K562 (cell line): Measurements from ENCODE around the gene TICAM1. TPM values are rescaled to one million over a fixed set of nuclear protein-coding genes. Genes with fewer than 3 reads are reported as not detected.
A peak's percentile ranks its signal among the peaks of the same experiment; 100 is the strongest.

Source experiments
- ATAC-seq: fragments of 200-7000 bp; cut with Tn5 transposase; 3 replicates; pipeline ENCODE4 v1.9.1; 2020; ENCODE audit warnings: moderate library complexity
- BruUV-seq: library from RNA; stranded (reverse); fragments of 400-500 nt; replicated peaks from 2 replicates; lab custom pipeline; 2021; lab: Mats Ljungman, UMichigan
- CTCF ChIA-PET: fragments of 300-600 bp; formaldehyde crosslinking; extraction: SDS; loops from one replicate; lab custom pipeline; 2021; ENCODE audit warnings: low intra/inter-chr PET ratio; lab: Yijun Ruan, JAX
- POLR2A ChIA-PET: fragments of 300-600, 350-650 bp; sonication (Branson Sonifier 250); formaldehyde crosslinking; extraction: SDS; loops from one replicate; lab custom pipeline; 2021; ENCODE audit warnings: antibody characterized with exemption, inconsistent platforms; lab: Yijun Ruan, JAX
- DNase-seq, 4 experiments: peaks; one replicate each; pipeline versions ENCODE4 v3.0.0 to v3.0.0-alpha.2; 2011 to 2018; ENCODE audit warnings: low spot score in 3 of 4, mixed read lengths in 3 of 4; ENCODE audit errors: extremely low read depth in 1 of 4
- FAIRE-seq: peaks from 2 replicates; lab custom pipeline; 2011; peaks lifted over from hg19 to GRCh38; lab: Jason Lieb, UNC
- H2AFZ ChIP-seq: 2 replicates; pipeline ENCODE4 v1.6.0; 2011; ENCODE audit warnings: low read depth, low read length, control low read depth, inconsistent platforms
- H3K27ac ChIP-seq: fragments of 200-600 bp; 3 replicates; pipeline ENCODE4 v1.8.0; 2011; ENCODE audit warnings: low read depth, mild to moderate bottlenecking, control low read depth, inconsistent platforms, low read length, moderate library complexity, mixed read lengths; ENCODE audit errors: extremely low read depth
- H3K27me3 ChIP-seq, 2 experiments: fragments of 300-600 bp in 1 of 2; 2 replicates in 1 of 2; 3 replicates in 1 of 2; pipeline versions ENCODE4 v1.6.0 to v1.8.0; 2011; ENCODE audit warnings: inconsistent platforms in 2 of 2, low read length in 2 of 2, mild to moderate bottlenecking in 1 of 2, mixed read lengths in 1 of 2, moderate library complexity in 1 of 2; ENCODE audit not compliant: control insufficient read depth in 2 of 2, insufficient read depth in 2 of 2
- H3K36me3 ChIP-seq: fragments of 300-600 bp; 3 replicates; pipeline ENCODE4 v1.8.0; 2011; ENCODE audit warnings: mild to moderate bottlenecking, low read length, inconsistent platforms; ENCODE audit not compliant: control insufficient read depth, insufficient read depth
- H3K4me1 ChIP-seq, 2 experiments: fragments of 200-600 bp in 1 of 2; replicated peaks in 1 of 2; 2 replicates in 1 of 2; 3 replicates in 1 of 2; pipeline versions ENCODE4 v1.5.1 to v1.8.0; 2011; ENCODE audit warnings: inconsistent platforms in 2 of 2, low read length in 2 of 2, mild to moderate bottlenecking in 1 of 2, mixed read lengths in 1 of 2, moderate library complexity in 1 of 2; ENCODE audit not compliant: control insufficient read depth in 2 of 2, insufficient read depth in 2 of 2
- H3K4me2 ChIP-seq: 2 replicates; pipeline ENCODE4 v1.6.1; 2011; ENCODE audit warnings: low read length, control low read depth, inconsistent platforms, mixed read lengths; ENCODE audit not compliant: insufficient read depth
- H3K4me3 ChIP-seq: fragments of 200-600 bp; sonication (generic), shearing (Covaris generic); 2 replicates; pipeline ENCODE4 v1.5.1; 2016; ENCODE audit warnings: control low read depth, inconsistent platforms
- H3K79me2 ChIP-seq: fragments of 200-600 bp; 3 replicates; pipeline ENCODE4 v1.8.0; 2011; ENCODE audit warnings: low read length, inconsistent platforms; ENCODE audit not compliant: control insufficient read depth, insufficient read depth
- H3K9ac ChIP-seq, 2 experiments: 2 replicates each; pipeline versions ENCODE4 v1.6.0 to v1.6.1; 2011; ENCODE audit warnings: low read depth in 2 of 2, low read length in 2 of 2, control low read depth in 1 of 2, inconsistent platforms in 1 of 2, mild to moderate bottlenecking in 1 of 2, mixed read lengths in 1 of 2; ENCODE audit not compliant: insufficient read depth in 1 of 2
- H3K9me1 ChIP-seq: one replicate; pipeline ENCODE4 v1.6.0; 2011; ENCODE audit warnings: inconsistent platforms, mild to moderate bottlenecking, low read length, moderate library complexity; ENCODE audit not compliant: control insufficient read depth, insufficient read depth
- H3K9me3 ChIP-seq: replicated peaks from 2 replicates; pipeline ENCODE4 v1.5.1; 2011; ENCODE audit warnings: low read depth, low read length, inconsistent platforms; ENCODE audit not compliant: control insufficient read depth, insufficient read depth
- H4K20me1 ChIP-seq: replicated peaks from 2 replicates; pipeline ENCODE4 v1.6.1; 2011; ENCODE audit warnings: low read length, inconsistent platforms, mixed read lengths; ENCODE audit not compliant: control insufficient read depth, insufficient read depth
- SREBF2 ChIP-seq: sonication (generic); formaldehyde crosslinking; IDR thresholded peaks from 2 replicates; pipeline ENCODE4 v1.4.0; 2020; ENCODE audit warnings: mild to moderate bottlenecking, missing genetic modification reagents
- WGBS: fragments of 100-300 bp; shearing (Covaris generic); methylation state at CpG from one replicate; pipeline ENCODE4 v1.1.6; 2016; ENCODE audit warnings: low coverage, mixed read lengths; ENCODE audit not compliant: insufficient coverage; ENCODE audit errors: missing lambda C conversion rate; 5-methylcytosine and 5-hydroxymethylcytosine counted together
- in situ Hi-C: fragments of 300-500 bp; cut with MboI; formaldehyde crosslinking; loops from 4 replicates; pipeline ENCODE4 v1.15.0; 2018; ENCODE audit warnings: inconsistent platforms, mixed read lengths
- intact Hi-C: fragments of 100-400 bp; cut with micrococcal nuclease; formaldehyde crosslinking; loops from 2 replicates; pipeline ENCODE4 v1.14.2; 2022
- polyA plus RNA-seq, 8 experiments: library from polyadenylated mRNA; depleted of rRNA in 4 of 8; stranded (reverse) in 5 of 8; unstranded in 3 of 8; fragments of >200 nt; fragmentation: Nextera tagmentation in 2 of 8; fragmentation: Illumina TruSeq in 1 of 8; extraction: Ambion mirVana in 2 of 8; extraction: Trizol in 1 of 8; gene quantifications; 2 replicates each; pipeline versions ENCODE4 v1.2.1 to v1.2.3, GENCODE V29; 2011 to 2014; ENCODE audit warnings: inconsistent platforms in 1 of 8, missing spikeins in 1 of 8
- total RNA-seq, 7 experiments: library from RNA; depleted of rRNA in 6 of 7; stranded (reverse); fragments of >200 nt in 6 of 7; fragmentation: Illumina TruSeq in 2 of 7; extraction: Trizol in 2 of 7; gene quantifications; 2 replicates each; pipeline versions ENCODE4 v1.2.1 to v1.2.3, GENCODE V29; 2011 to 2021; ENCODE audit warnings: low replicate concordance in 1 of 7
- TF ChIP-seq, protein P1 (sequence below): fragments of 250-450 bp; sonication (Bioruptor Pico); IDR thresholded peaks from 2 replicates; pipeline ENCODE4 v1.4.0; 2020; ENCODE audit warnings: mild to moderate bottlenecking, moderate library complexity
- TF ChIP-seq, protein P2 (sequence below): IDR thresholded peaks from 2 replicates; pipeline ENCODE4 v1.6.1; 2016; ENCODE audit warnings: missing genetic modification characterization, missing compliant biosample characterization

Gene TICAM1
- total and polyA plus RNA-seq, 9 of the 15 experiments (the other 6 are each of a cell fraction or from before 2014, with no cell fraction given) = 0.07 to 11.6 (median 1.5) TPM

DNA sequence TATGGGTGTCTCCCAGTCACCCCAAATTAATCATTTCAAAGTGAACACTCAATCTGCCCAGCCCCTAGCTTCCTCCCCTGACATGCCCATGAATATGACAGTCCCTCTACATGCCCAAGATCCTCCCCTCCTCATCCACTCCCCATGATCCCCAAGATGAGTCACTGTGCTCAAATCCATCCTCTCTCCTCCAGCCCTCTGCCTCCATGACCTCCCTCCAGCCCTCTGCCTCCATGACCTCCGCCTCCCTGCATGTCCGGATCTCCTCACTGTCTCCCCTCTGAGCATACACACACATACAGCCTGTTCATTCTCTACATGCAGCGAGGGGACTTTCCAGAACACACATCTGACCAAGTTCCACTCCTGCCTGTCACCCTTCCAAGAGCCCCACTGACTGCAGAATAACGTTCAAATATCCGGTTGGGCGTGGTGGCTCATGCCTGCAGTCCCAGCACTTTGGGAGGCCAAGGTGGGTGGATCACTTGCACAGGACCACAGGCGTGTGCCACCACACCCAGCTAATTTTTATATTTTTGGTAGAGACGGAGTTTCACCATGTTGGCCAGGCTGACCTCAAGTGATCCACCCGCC lies 58.4 kb downstream of the TICAM1 start:
- H3K9me3 ChIP-seq = no peaks in the 10 kb centered on the region
- TF ChIP-seq, protein P1, sequence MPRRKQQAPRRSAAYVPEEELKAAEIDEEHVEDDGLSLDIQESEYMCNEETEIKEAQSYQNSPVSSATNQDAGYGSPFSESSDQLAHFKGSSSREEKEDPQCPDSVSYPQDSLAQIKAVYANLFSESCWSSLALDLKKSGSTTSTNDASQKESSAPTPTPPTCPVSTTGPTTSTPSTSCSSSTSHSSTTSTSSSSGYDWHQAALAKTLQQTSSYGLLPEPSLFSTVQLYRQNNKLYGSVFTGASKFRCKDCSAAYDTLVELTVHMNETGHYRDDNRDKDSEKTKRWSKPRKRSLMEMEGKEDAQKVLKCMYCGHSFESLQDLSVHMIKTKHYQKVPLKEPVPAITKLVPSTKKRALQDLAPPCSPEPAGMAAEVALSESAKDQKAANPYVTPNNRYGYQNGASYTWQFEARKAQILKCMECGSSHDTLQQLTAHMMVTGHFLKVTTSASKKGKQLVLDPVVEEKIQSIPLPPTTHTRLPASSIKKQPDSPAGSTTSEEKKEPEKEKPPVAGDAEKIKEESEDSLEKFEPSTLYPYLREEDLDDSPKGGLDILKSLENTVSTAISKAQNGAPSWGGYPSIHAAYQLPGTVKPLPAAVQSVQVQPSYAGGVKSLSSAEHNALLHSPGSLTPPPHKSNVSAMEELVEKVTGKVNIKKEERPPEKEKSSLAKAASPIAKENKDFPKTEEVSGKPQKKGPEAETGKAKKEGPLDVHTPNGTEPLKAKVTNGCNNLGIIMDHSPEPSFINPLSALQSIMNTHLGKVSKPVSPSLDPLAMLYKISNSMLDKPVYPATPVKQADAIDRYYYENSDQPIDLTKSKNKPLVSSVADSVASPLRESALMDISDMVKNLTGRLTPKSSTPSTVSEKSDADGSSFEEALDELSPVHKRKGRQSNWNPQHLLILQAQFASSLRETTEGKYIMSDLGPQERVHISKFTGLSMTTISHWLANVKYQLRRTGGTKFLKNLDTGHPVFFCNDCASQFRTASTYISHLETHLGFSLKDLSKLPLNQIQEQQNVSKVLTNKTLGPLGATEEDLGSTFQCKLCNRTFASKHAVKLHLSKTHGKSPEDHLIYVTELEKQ (CRISPR knock-in tag) = no peak
- TF ChIP-seq SREBF2 = no peak
- TF ChIP-seq, protein P2, sequence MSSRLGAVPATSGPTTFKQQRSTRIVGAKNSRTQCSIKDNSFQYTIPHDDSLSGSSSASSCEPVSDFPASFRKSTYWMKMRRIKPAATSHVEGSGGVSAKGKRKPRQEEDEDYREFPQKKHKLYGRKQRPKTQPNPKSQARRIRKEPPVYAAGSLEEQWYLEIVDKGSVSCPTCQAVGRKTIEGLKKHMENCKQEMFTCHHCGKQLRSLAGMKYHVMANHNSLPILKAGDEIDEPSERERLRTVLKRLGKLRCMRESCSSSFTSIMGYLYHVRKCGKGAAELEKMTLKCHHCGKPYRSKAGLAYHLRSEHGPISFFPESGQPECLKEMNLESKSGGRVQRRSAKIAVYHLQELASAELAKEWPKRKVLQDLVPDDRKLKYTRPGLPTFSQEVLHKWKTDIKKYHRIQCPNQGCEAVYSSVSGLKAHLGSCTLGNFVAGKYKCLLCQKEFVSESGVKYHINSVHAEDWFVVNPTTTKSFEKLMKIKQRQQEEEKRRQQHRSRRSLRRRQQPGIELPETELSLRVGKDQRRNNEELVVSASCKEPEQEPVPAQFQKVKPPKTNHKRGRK (tag) = no peak
- H3K4me2 ChIP-seq = no peak overlapping the region
- no peaks in the 10 kb centered on the region for H3K79me2 ChIP-seq
- ATAC-seq = no peak
- FAIRE-seq = no peak
- 0% methylated on average over 8 of the region's 9 CpGs for WGBS
- peaks cover 6 to 36% of the 10 kb centered on the region in 2 experiments; a peak in 3 of 5 replicates for H3K27me3 ChIP-seq
- peak in 1 of 4 experiments; percentile 3 for DNase-seq
- POLR2A ChIA-PET = interaction anchor here (0.6 kb wide), 1 partner anchor 29 kb away, joined by 3 read pairs; no protein-coding TSS in a partner anchor
- H4K20me1 ChIP-seq = 0 out of 2 replicates have a peak, but pooled peaks cover 7% of the 10 kb centered on the region
- no peaks in the 10 kb centered on the region for H3K36me3 ChIP-seq
- no peak overlapping the region for H3K27ac ChIP-seq
- intact Hi-C loops = no loop called here
- H3K4me1 ChIP-seq = peaks cover 0 to 3% of the 10 kb centered on the region in 2 experiments; a peak in 1 of 5 replicates
- CTCF ChIA-PET = no interaction called here
- in situ Hi-C loops = no loop called here
- H3K9me1 ChIP-seq = no peaks in the 10 kb centered on the region
- BruUV-seq = no TSS peak
- no peak overlapping the region for H2AFZ ChIP-seq
- H3K9ac ChIP-seq = no peak overlapping the region
- no peak overlapping the region for H3K4me3 ChIP-seq
